Measurements from ENCODE around the gene NDUFB10.

NDUFB10 gene

GRCh38 chr16:1991588-1991947 is 32.2 kb downstream of the NDUFB10 start:
- TF ChIP-seq REST (IDR thresholded peaks at IDR 0.05; ENCODE audit: insufficient read depth in 1 of 2, low read depth in 2 of 2, low read length in 2 of 2) (no peak), TAF1 (IDR thresholded peaks at IDR 0.05; ENCODE audit: borderline replicate concordance, insufficient read depth, low read length) (no peak), SIN3A (IDR thresholded peaks at IDR 0.05; ENCODE audit: borderline replicate concordance, insufficient read depth, low read length) (no peak), POLR2AphosphoS5 (IDR thresholded peaks at IDR 0.05; ENCODE audit: low read depth, low read length) (no peak), FOXP2 (optimal IDR thresholded peaks at IDR 0.05; ENCODE audit: borderline replicate concordance, extremely low read depth, extremely low read length, insufficient read depth) (no peak)

- TF ChIP-seq POLR2AphosphoS5 (IDR thresholded peaks at IDR 0.05; ENCODE audit: low read depth, low read length) (no peak), SIN3A (IDR thresholded peaks at IDR 0.05; ENCODE audit: borderline replicate concordance, insufficient read depth, low read length) (no peak), TAF1 (IDR thresholded peaks at IDR 0.05; ENCODE audit: borderline replicate concordance, insufficient read depth, low read length) (no peak), FOXP2 (optimal IDR thresholded peaks at IDR 0.05; ENCODE audit: borderline replicate concordance, extremely low read depth, extremely low read length, insufficient read depth) (no peak), REST (IDR thresholded peaks at IDR 0.05; ENCODE audit: insufficient read depth in 1 of 2, low read depth in 2 of 2, low read length in 2 of 2) (no peak)
These were observed 32.8 kb downstream of the NDUFB10 start for GRCh38 chr16:1991948-1992703.

- no peak for TF ChIP-seq FOXP2 (optimal IDR thresholded peaks at IDR 0.05; ENCODE audit: borderline replicate concordance, extremely low read depth, extremely low read length, insufficient read depth)
- no peak for TF ChIP-seq REST (IDR thresholded peaks at IDR 0.05; ENCODE audit: insufficient read depth in 1 of 2, low read depth in 2 of 2, low read length in 2 of 2)
- TF ChIP-seq SIN3A (IDR thresholded peaks at IDR 0.05; ENCODE audit: borderline replicate concordance, insufficient read depth, low read length): no peak
- no peak for TF ChIP-seq TAF1 (IDR thresholded peaks at IDR 0.05; ENCODE audit: borderline replicate concordance, insufficient read depth, low read length)
- TF ChIP-seq POLR2AphosphoS5 (IDR thresholded peaks at IDR 0.05; ENCODE audit: low read depth, low read length): no peak
These were observed 33.5 kb downstream of the NDUFB10 start for GRCh38 chr16:1992704-1993317.

GRCh38 chr16:1993731-1994131 is 34.4 kb downstream of the NDUFB10 start:
- TF ChIP-seq POLR2AphosphoS5 (IDR thresholded peaks at IDR 0.05; ENCODE audit: low read depth, low read length): no peak
- TF ChIP-seq REST (IDR thresholded peaks at IDR 0.05; ENCODE audit: insufficient read depth in 1 of 2, low read depth in 2 of 2, low read length in 2 of 2): no peak
- TF ChIP-seq TAF1 (IDR thresholded peaks at IDR 0.05; ENCODE audit: borderline replicate concordance, insufficient read depth, low read length): no peak
- no peak for TF ChIP-seq FOXP2 (optimal IDR thresholded peaks at IDR 0.05; ENCODE audit: borderline replicate concordance, extremely low read depth, extremely low read length, insufficient read depth)
- TF ChIP-seq SIN3A (IDR thresholded peaks at IDR 0.05; ENCODE audit: borderline replicate concordance, insufficient read depth, low read length): no peak

Data from PFSK-1 (cell line).